CD14-positive monocyte (primary cell): Measurements from ENCODE around the gene FAM136A. TPM values are rescaled to one million over a fixed set of nuclear protein-coding genes. Genes with fewer than 3 reads are reported as not detected.
"Not testable (repeated sequence)": the region's sequence is repeated elsewhere in the genome, so short reads cannot be mapped to it uniquely, and the experiment has no call there.

ENCODE experiments used
- DNase-seq, 3 donors: peaks; one replicate each; pipeline ENCODE4 v3.0.0-alpha.2; 2011 to 2022
- H2AFZ ChIP-seq: 2 replicates; pipeline ENCODE4 v1.6.0; 2012; ENCODE audit warnings: mild to moderate bottlenecking, low read depth, low read length, inconsistent platforms; ENCODE audit not compliant: insufficient read depth, poor library complexity, severe bottlenecking
- H3K27ac ChIP-seq, 2 donors: 1 replicate in 1 of 2; 2 replicates in 1 of 2; pipeline ENCODE4 v1.5.1; 2012 to 2013; ENCODE audit warnings: low read length in 2 of 2, control low read depth in 1 of 2, inconsistent platforms in 1 of 2, low read depth in 1 of 2, mild to moderate bottlenecking in 1 of 2
- H3K27me3 ChIP-seq, 2 donors: one replicate each; pipeline versions ENCODE4 v1.6.0 to v1.6.1; 2011 to 2013; ENCODE audit warnings: low read length in 2 of 2; ENCODE audit not compliant: control insufficient read depth in 2 of 2, insufficient read depth in 2 of 2
- H3K36me3 ChIP-seq, 2 donors: replicated peaks in 1 of 2; 1 replicate in 1 of 2; 2 replicates in 1 of 2; pipeline versions ENCODE4 v1.5.1 to v1.6.1; 2012 to 2013; ENCODE audit warnings: low read length in 2 of 2, control low read depth in 1 of 2, inconsistent platforms in 1 of 2, mild to moderate bottlenecking in 1 of 2; ENCODE audit not compliant: insufficient read depth in 2 of 2, control insufficient read depth in 1 of 2
- H3K4me1 ChIP-seq, 2 donors: 1 replicate in 1 of 2; 2 replicates in 1 of 2; pipeline versions ENCODE4 v1.5.1 to v1.6.1; 2012 to 2013; ENCODE audit warnings: low read length in 2 of 2, control low read depth in 1 of 2, inconsistent platforms in 1 of 2, mild to moderate bottlenecking in 1 of 2, moderate library complexity in 1 of 2; ENCODE audit not compliant: insufficient read depth in 2 of 2, control insufficient read depth in 1 of 2
- H3K4me2 ChIP-seq: replicated peaks from 2 replicates; pipeline ENCODE3; 2012; ENCODE audit warnings: low read length, moderate library complexity, mild to moderate bottlenecking; ENCODE audit not compliant: poor library complexity, severe bottlenecking; ENCODE audit errors: extremely low read depth
- H3K4me3 ChIP-seq, 3 experiments: fragments of 200-600 bp in 1 of 3; sonication (generic) in 1 of 3; replicated peaks in 1 of 3; 1 replicate in 2 of 3; 2 replicates in 1 of 3; pipeline ENCODE4 v1.5.1; 2011 to 2013; ENCODE audit warnings: low read length in 3 of 3, mild to moderate bottlenecking in 3 of 3, control low read depth in 2 of 3, low read depth in 2 of 3, inconsistent platforms in 1 of 3, moderate library complexity in 1 of 3
- H3K79me2 ChIP-seq: 2 replicates; pipeline ENCODE4 v1.6.0; 2012; ENCODE audit warnings: mild to moderate bottlenecking, control low read depth, inconsistent platforms, low read length, moderate library complexity; ENCODE audit not compliant: insufficient read depth
- H3K9ac ChIP-seq: 2 replicates; pipeline ENCODE4 v1.6.0; 2017; ENCODE audit warnings: low read length, mild to moderate bottlenecking; ENCODE audit not compliant: insufficient read depth, poor library complexity, severe bottlenecking
- H3K9me3 ChIP-seq, 2 donors: replicated peaks in 1 of 2; 1 replicate in 1 of 2; 2 replicates in 1 of 2; pipeline versions ENCODE4 v1.5.1 to v1.6.1; 2012 to 2013; ENCODE audit warnings: low read length in 2 of 2, control low read depth in 1 of 2; ENCODE audit not compliant: control insufficient read depth in 1 of 2, insufficient read depth in 1 of 2
- H4K20me1 ChIP-seq: 2 replicates; pipeline ENCODE4 v1.6.0; 2012; ENCODE audit warnings: mild to moderate bottlenecking, low read length, control low read depth, moderate library complexity; ENCODE audit not compliant: insufficient read depth
- H3K27ac Mint-ChIP-seq, 7 donors: one replicate each; pipeline ENCODE4 v1.8.0; 2020; ENCODE audit warnings: mild to moderate bottlenecking in 7 of 7, mixed read lengths in 7 of 7, moderate library complexity in 6 of 7, inconsistent platforms in 2 of 7
- H3K27me3 Mint-ChIP-seq, 3 donors: one replicate each; pipeline ENCODE4 v1.8.0; 2021 to 2022; ENCODE audit warnings: low read depth in 3 of 3, mild to moderate bottlenecking in 3 of 3, mixed read lengths in 3 of 3, moderate library complexity in 3 of 3, inconsistent platforms in 1 of 3
- H3K36me3 Mint-ChIP-seq, 2 donors: one replicate each; pipeline ENCODE4 v1.8.0; 2020; ENCODE audit warnings: mixed read lengths in 2 of 2, inconsistent platforms in 1 of 2, mild to moderate bottlenecking in 1 of 2
- H3K4me1 Mint-ChIP-seq: one replicate; pipeline ENCODE4 v1.8.0; 2020; ENCODE audit warnings: mild to moderate bottlenecking, mixed read lengths
- H3K4me3 Mint-ChIP-seq, 2 donors: one replicate each; pipeline ENCODE4 v1.8.0; 2020; ENCODE audit warnings: mild to moderate bottlenecking in 2 of 2, mixed read lengths in 2 of 2, moderate library complexity in 1 of 2
- H3K9me3 Mint-ChIP-seq, 7 donors: one replicate each; pipeline ENCODE4 v1.8.0; 2020 to 2022; ENCODE audit warnings: mixed read lengths in 7 of 7, mild to moderate bottlenecking in 6 of 7, moderate library complexity in 6 of 7, inconsistent platforms in 2 of 7
- CTCF ChIP-seq: fragments of 200-600 bp; IDR thresholded peaks from one replicate; pipeline ENCODE4 v1.8.0; 2022; ENCODE audit warnings: antibody characterized with exemption, mild to moderate bottlenecking
- WGBS: methylation state at CpG from one replicate; pipeline ENCODE4 v1.1.5; 2013; ENCODE audit warnings: missing lambda C conversion rate; ENCODE audit not compliant: insufficient coverage; 5-methylcytosine and 5-hydroxymethylcytosine counted together
- intact Hi-C, 2 donors: fragments of 100-400 bp; cut with micrococcal nuclease; formaldehyde crosslinking; loops; one replicate each; pipeline versions ENCODE4 v1.15.0 to v1.15.1; 2023
- polyA plus RNA-seq, 3 donors: library from polyadenylated mRNA; depleted of rRNA in 1 of 3; unstranded in 2 of 3; stranded (reverse) in 1 of 3; fragments of 300-500 nt in 2 of 3; fragments of >200 nt in 1 of 3; fragmentation: Illumina TruSeq in 2 of 3; gene quantifications; 1 replicate in 2 of 3; 2 replicates in 1 of 3; pipeline ENCODE4 v1.2.3, GENCODE V29; 2012 to 2021

The FAM136A gene
- polyA plus RNA-seq, 3 donors = 26.1 to 31.8 (median 30.1) TPM

GRCh38 chr2:70280242-70280798 lies 21.5 kb downstream of the FAM136A start:
- H3K36me3 Mint-ChIP-seq = peaks cover 62 to 84% of the 10 kb centered on the region in 2 donors
- no peaks in the 10 kb centered on the region for H3K4me1 Mint-ChIP-seq
- peaks cover 0 to 1% (median 0%) of the 10 kb centered on the region in 3 donors for H3K27me3 Mint-ChIP-seq
- H3K4me3 ChIP-seq = no peak overlapping the region
- H3K36me3 ChIP-seq = peaks cover 63 to 95% of the 10 kb centered on the region in 2 donors
- no peak overlapping the region for H3K4me3 Mint-ChIP-seq
- H3K4me1 ChIP-seq = no peaks in the 10 kb centered on the region
- no peak overlapping the region for H3K4me2 ChIP-seq
- no peak overlapping the region for H3K9ac ChIP-seq
- no peaks in the 10 kb centered on the region for H3K9me3 ChIP-seq
- no peak overlapping the region for H3K27ac Mint-ChIP-seq
- no peak for DNase-seq
- intact Hi-C loops = no loop called here
- TF ChIP-seq CTCF = no peak
- no peak overlapping the region for H3K27ac ChIP-seq
- H3K27me3 ChIP-seq = no peaks in the 10 kb centered on the region
- H3K9me3 Mint-ChIP-seq = no peaks in the 10 kb centered on the region
- no peak overlapping the region for H2AFZ ChIP-seq
- H4K20me1 ChIP-seq = peaks cover 52% of the 10 kb centered on the region
- WGBS = 100% methylated on average over 1 of the region's 2 CpGs
- H3K79me2 ChIP-seq = peaks cover 29% of the 10 kb centered on the region

DNA sequence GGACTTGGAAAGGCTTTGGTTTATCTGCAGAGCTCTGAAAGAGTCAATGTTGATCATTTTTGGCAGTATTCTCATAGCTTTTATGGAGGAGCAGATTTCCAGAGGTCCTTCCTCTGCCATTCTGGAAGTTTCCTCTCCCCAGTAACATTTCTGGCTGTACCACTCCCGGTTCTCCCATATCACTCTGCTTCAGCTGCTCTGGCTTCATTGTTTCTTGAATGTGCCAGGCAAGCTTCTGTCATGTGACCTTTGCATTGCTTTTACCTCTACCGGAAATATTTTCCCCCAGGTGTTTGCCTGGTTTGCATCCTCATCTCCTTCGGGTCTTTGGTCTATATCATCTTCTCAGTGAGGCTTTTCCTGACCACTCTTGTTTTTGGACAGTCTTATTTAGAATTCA lies 31.5 kb downstream of the FAM136A start:
- H3K4me2 ChIP-seq = no peak overlapping the region
- no peak overlapping the region for H3K4me3 Mint-ChIP-seq

DNA sequence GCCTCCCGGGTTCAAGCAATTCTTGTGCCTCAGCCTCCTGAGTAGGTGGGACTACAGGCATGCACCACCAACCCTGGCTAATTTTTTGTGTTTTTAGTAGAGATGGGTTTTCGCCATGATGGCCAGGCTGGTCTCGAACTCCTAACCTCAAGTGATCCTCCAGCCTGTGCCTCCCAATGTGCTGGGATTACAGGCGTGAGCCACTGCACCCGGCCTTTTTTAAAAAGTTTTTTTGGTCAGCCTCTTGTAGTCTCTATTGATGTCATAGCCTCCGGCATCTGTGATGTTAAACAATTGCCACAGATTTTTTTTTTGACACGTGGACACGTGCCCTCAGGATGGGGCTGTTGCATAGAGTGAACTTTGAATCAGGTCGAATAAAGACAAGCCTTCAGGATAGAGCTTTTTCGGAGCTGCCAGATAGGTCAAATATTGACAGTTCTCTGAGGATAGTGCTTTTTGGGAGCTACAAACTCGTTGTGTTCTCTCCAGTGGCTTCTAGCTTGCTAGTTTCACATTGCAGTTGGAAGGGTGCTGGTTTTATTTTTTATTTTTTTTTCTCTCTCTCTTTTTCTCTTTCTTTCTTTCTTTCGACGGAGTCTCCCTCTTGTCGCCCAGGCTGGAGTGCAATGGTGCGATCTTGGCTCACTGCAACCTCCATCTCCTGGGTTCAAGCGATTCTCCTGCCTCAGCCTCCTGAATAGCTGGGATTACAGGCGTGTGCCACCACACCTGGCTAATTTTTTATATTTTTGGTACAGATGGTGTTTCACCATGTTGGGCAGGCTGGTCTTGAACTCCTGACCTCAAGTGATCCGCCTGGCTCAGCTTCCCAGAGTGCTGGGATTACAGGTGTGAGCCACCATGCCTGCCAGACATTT lies 32.2 kb downstream of the FAM136A start:
- H3K79me2 ChIP-seq, H3K27me3 ChIP-seq, H3K9ac ChIP-seq, H3K9me3 ChIP-seq, H4K20me1 ChIP-seq, H3K4me3 Mint-ChIP-seq, H3K9me3 Mint-ChIP-seq, H3K4me2 ChIP-seq, DNase-seq, H3K4me3 ChIP-seq, H2AFZ ChIP-seq, H3K27ac ChIP-seq, H3K4me1 ChIP-seq, H3K27me3 Mint-ChIP-seq, H3K4me1 Mint-ChIP-seq, H3K36me3 ChIP-seq, intact Hi-C loops: not testable (repeated sequence)
- 95% methylated on average over 10 of the region's 18 CpGs for WGBS
- peaks cover 23 to 35% of the 10 kb centered on the region in 2 donors for H3K36me3 Mint-ChIP-seq
- peak overlapping the region in 1 of 7 donors; percentile 9 for H3K27ac Mint-ChIP-seq

More for the DNA sequence above, 31.5 kb downstream of the FAM136A start:
- Histone ChIP-seq H3K27me3 (no peaks in the 10 kb centered on the region), H3K4me1 (no peaks in the 10 kb centered on the region), H3K9ac (no peak overlapping the region), H4K20me1 (no peaks in the 10 kb centered on the region), H3K36me3 (peaks cover 1 to 9% of the 10 kb centered on the region in 2 donors), H3K4me3 (no peak overlapping the region), H3K27ac (no peak overlapping the region), H3K9me3 (no peaks in the 10 kb centered on the region), H2AFZ (no peak overlapping the region), H3K79me2 (no peaks in the 10 kb centered on the region)
- Mint-ChIP-seq H3K27ac (no peak overlapping the region), H3K4me1 (no peaks in the 10 kb centered on the region), H3K27me3 (no peaks in the 10 kb centered on the region), H3K9me3 (peaks cover 0 to 7% (median 3%) of the 10 kb centered on the region in 7 donors), H3K36me3 (peaks cover 28 to 37% of the 10 kb centered on the region in 2 donors)
- intact Hi-C loops = no loop called here
- no peak for TF ChIP-seq CTCF
- WGBS = 80% methylated on average over 3 of the region's 3 CpGs
- no peak for DNase-seq
